Adrenal gland (tissue), 12 donors: ENCODE data around the gene RAP1GAP. TPM values are rescaled to one million over a fixed set of nuclear protein-coding genes. Genes with fewer than 3 reads are reported as not detected.
A peak's percentile ranks its signal among the peaks of the same experiment; 100 is the strongest.

Experiments
- DNase-seq, 7 donors: peaks; one replicate each; pipeline ENCODE4 v3.0.0-alpha.2; 2019 to 2020
- H3K27ac ChIP-seq, 5 donors: fragments of 200-600 bp; sonication (generic) in 4 of 5; 1 replicate in 3 of 5; 2 replicates in 2 of 5; pipeline versions ENCODE4 v1.5.1 to v1.8.0; 2016 to 2020; ENCODE audit warnings: mild to moderate bottlenecking in 1 of 5
- H3K27me3 ChIP-seq: fragments of 200-600 bp; 2 replicates; pipeline ENCODE4 v1.8.0; 2021
- H3K36me3 ChIP-seq, 2 donors: fragments of 200-600 bp; replicated peaks in 1 of 2; 1 replicate in 1 of 2; 2 replicates in 1 of 2; pipeline versions ENCODE4 v1.5.1 to v1.8.0; 2018 to 2022
- H3K4me1 ChIP-seq, 2 donors: fragments of 200-600 bp; replicated peaks in 1 of 2; 1 replicate in 1 of 2; 2 replicates in 1 of 2; pipeline versions ENCODE4 v1.5.1 to v1.8.0; 2018 to 2021
- H3K4me3 ChIP-seq, 4 donors: fragments of 200-600 bp; sonication (generic) in 3 of 4; one replicate each; pipeline ENCODE4 v1.5.1; 2016 to 2018
- H3K9me3 ChIP-seq, 3 donors: fragments of 200-600 bp; sonication (generic) in 1 of 3; replicated peaks in 1 of 3; 1 replicate in 2 of 3; 2 replicates in 1 of 3; pipeline versions ENCODE4 v1.5.1 to v1.8.0; 2016 to 2021
- CTCF ChIP-seq, 6 experiments: fragments of 450-650 bp in 4 of 6; fragments of 200-600 bp in 2 of 6; sonication (generic) in 1 of 6; IDR thresholded peaks; 1 replicate in 5 of 6; 2 replicates in 1 of 6; pipeline versions ENCODE4 v1.5.1 to v1.8.0; 2016 to 2021; ENCODE audit warnings: antibody characterized with exemption in 6 of 6, mild to moderate bottlenecking in 2 of 6, moderate library complexity in 1 of 6
- POLR2A ChIP-seq, 2 donors: fragments of 450-650 bp; IDR thresholded peaks; one replicate each; pipeline ENCODE4 v1.6.1; 2017; ENCODE audit warnings: antibody characterized with exemption in 2 of 2, mild to moderate bottlenecking in 2 of 2, moderate library complexity in 1 of 2
- WGBS, 4 donors: extraction: QIAGEN DNeasy Blood & Tissue Kit in 2 of 4; methylation state at CpG; one replicate each; pipeline versions ENCODE4 v1.1.5 to v1.1.7; 2013 to 2017; 5-methylcytosine and 5-hydroxymethylcytosine counted together
- intact Hi-C, 2 donors: fragments of 100-400 bp; cut with DNase I; formaldehyde crosslinking; loops; one replicate each; pipeline versions ENCODE4 v1.14.1 to v1.15.0; 2022 to 2023
- polyA plus RNA-seq, 3 donors: library from polyadenylated mRNA; stranded (reverse); fragments of 200-250 nt in 2 of 3; fragments of 350-450 nt in 1 of 3; fragmentation: Illumina TruSeq in 1 of 3; extraction: RNeasy Lipid Tissue Mini Kit (QIAGEN cat#74804) in 1 of 3; gene quantifications; one replicate each; pipeline ENCODE4 v1.2.3, GENCODE V29; 2013 to 2014
- total RNA-seq, 9 donors: library from RNA; depleted of rRNA in 4 of 9; stranded (reverse); fragments of >200 nt in 4 of 9; fragments of 120-200 nt in 1 of 9; fragmentation: NEBNext Ultra II Directional in 1 of 9; extraction: Animal tissue kit (Norgen Biotek cat#: 25700) in 1 of 9; gene quantifications; one replicate each; pipeline versions ENCODE4 v1.1.0 to v1.2.4, GENCODE V29; 2013 to 2023
- donor health status: healthy with polysubstance abuse.
- donor health status: Bipolar disorder and iron deficiency.
- donor health status: DM: yes; HTN: yes; CAD: no.
- donor health status: DM: no; HTN: no; CAD: no.
- donor health status: DM: no; HTN: no; CAD: no.
- donor health status: DM: yes; HTN: yes; CAD: no.

Gene RAP1GAP
- total and polyA plus RNA-seq, 12 donors, result 52.4 to 409 (median 90.0) TPM

GRCh38 chr1:21603177-21604138, 65.7 kb downstream of the RAP1GAP start:
- WGBS, 4 donors, result 85 to 88% (median 86%) methylated on average over 22 to 39 of the region's 39 CpGs
- Histone ChIP-seq H3K27ac (no peak overlapping the region), H3K4me1 (peaks cover 0 to 4% of the 10 kb centered on the region in 2 donors), H3K9me3 (no peaks in the 10 kb centered on the region), H3K4me3 (no peak overlapping the region), H3K27me3 (no peaks in the 10 kb centered on the region), H3K36me3 (no peaks in the 10 kb centered on the region)
- no peak for DNase-seq
- intact Hi-C loops, result no loop called here
- TF ChIP-seq POLR2A (IDR thresholded peaks at IDR 0.05), result no peak
- no peak for TF ChIP-seq CTCF (IDR thresholded peaks at IDR 0.05)

- TF ChIP-seq CTCF (IDR thresholded peaks at IDR 0.05) (no peak), POLR2A (IDR thresholded peaks at IDR 0.05) (no peak)
- intact Hi-C loops, result no loop called here
- Histone ChIP-seq H3K36me3 (no peaks in the 10 kb centered on the region), H3K27ac (peak overlapping the region in 1 of 5 donors; percentile 29), H3K9me3 (no peaks in the 10 kb centered on the region), H3K27me3 (no peaks in the 10 kb centered on the region), H3K4me1 (no peaks in the 10 kb centered on the region), H3K4me3 (no peak overlapping the region)
- 90 to 94% (median 93%) methylated on average over 9 to 30 of the region's 30 CpGs for WGBS, 4 donors
- DNase-seq, result no peak
Observed at GRCh38 chr1:21601278-21602048, 67.7 kb downstream of the RAP1GAP start.

- DNase-seq, result no peak
- no peak overlapping the region for H3K27ac ChIP-seq
- intact Hi-C loops, result no loop called here
- TF ChIP-seq POLR2A (IDR thresholded peaks at IDR 0.05) (no peak), CTCF (IDR thresholded peaks at IDR 0.05) (no peak)
- WGBS, 4 donors, result 77 to 89% (median 83%) methylated on average over 6 to 15 of the region's 15 CpGs
- H3K4me3 ChIP-seq, result no peak overlapping the region
- H3K9me3 ChIP-seq, result no peaks in the 10 kb centered on the region
- peaks cover 0 to 7% of the 10 kb centered on the region in 2 donors for H3K4me1 ChIP-seq
- H3K27me3 ChIP-seq, result no peaks in the 10 kb centered on the region
- H3K36me3 ChIP-seq, result no peaks in the 10 kb centered on the region
Observed at GRCh38 chr1:21599402-21599801, 69.8 kb downstream of the RAP1GAP start.

GRCh38 chr1:21598904-21599303, 70.3 kb downstream of the RAP1GAP start:
- H3K9me3 ChIP-seq, result no peaks in the 10 kb centered on the region
- no peaks in the 10 kb centered on the region for H3K27me3 ChIP-seq
- no peak overlapping the region for H3K4me3 ChIP-seq
- intact Hi-C loops, result no loop called here
- H3K36me3 ChIP-seq, result no peaks in the 10 kb centered on the region
- peaks cover 0 to 7% of the 10 kb centered on the region in 2 donors for H3K4me1 ChIP-seq
- H3K27ac ChIP-seq, result no peak overlapping the region
- WGBS, 4 donors, result 74 to 81% (median 77%) methylated on average over 8 of the region's 8 CpGs
- no peak for DNase-seq
- TF ChIP-seq POLR2A (IDR thresholded peaks at IDR 0.05) (no peak), CTCF (IDR thresholded peaks at IDR 0.05) (no peak)
